ENCODE results near the gene SHC2. TPM values are rescaled to one million over a fixed set of nuclear protein-coding genes. Genes with fewer than 3 reads are reported as not detected.

SHC2 gene
- total RNA-seq, 1 experiment from 2014 or later: 6.7 TPM

GRCh38 chr19:435056-435706, 25.7 kb downstream of the SHC2 start:
- Histone ChIP-seq H3K27ac (ENCODE audit: low read length) (no peak overlapping the region), H3K9me3 (ENCODE audit: control insufficient read depth, insufficient read depth, low read depth, low read length) (no peaks in the 10 kb centered on the region), H3K4me3 (ENCODE audit: low read depth in 2 of 2, low read length in 2 of 2) (no peak overlapping the region), H3K27me3 (ENCODE audit: control insufficient read depth, insufficient read depth, low read length) (no peaks in the 10 kb centered on the region), H3K4me1 (ENCODE audit: control insufficient read depth, insufficient read depth, low read length) (no peaks in the 10 kb centered on the region), H3K36me3 (ENCODE audit: control insufficient read depth, insufficient read depth, low read length) (no peaks in the 10 kb centered on the region)
- ChIA-PET CTCF (no interaction called here), POLR2A (no interaction called here)
- in situ Hi-C loops (cut with HindIII; ENCODE audit: low pct_unique_long_range_greater_than_20kb, low sequenced_read_pairs): no loop called here
- ATAC-seq (0 out of 2 replicates have a peak, but pooled peaks have one; percentile 41), DNase-seq (ENCODE audit: low read depth, low spot score) (no peak)
- no TSS peak for BruUV-seq (replicated peaks)
- intact Hi-C loops (cut with micrococcal nuclease; ENCODE audit: unreplicated experiment): no loop called here
- TF ChIP-seq REST (IDR thresholded peaks at IDR 0.05; ENCODE audit: insufficient read depth in 1 of 2, low read depth in 2 of 2, low read length in 1 of 2) (no peak), SIN3A (IDR thresholded peaks at IDR 0.05; ENCODE audit: borderline replicate concordance, insufficient read depth, low read depth, low read length) (no peak), POLR2AphosphoS5 (IDR thresholded peaks at IDR 0.05; ENCODE audit: low read depth, low read length) (no peak), TCF7L2 (IDR thresholded peaks at IDR 0.05; ENCODE audit: low read depth, low read length) (no peak)
- TF ChIP-seq, protein P1, sequence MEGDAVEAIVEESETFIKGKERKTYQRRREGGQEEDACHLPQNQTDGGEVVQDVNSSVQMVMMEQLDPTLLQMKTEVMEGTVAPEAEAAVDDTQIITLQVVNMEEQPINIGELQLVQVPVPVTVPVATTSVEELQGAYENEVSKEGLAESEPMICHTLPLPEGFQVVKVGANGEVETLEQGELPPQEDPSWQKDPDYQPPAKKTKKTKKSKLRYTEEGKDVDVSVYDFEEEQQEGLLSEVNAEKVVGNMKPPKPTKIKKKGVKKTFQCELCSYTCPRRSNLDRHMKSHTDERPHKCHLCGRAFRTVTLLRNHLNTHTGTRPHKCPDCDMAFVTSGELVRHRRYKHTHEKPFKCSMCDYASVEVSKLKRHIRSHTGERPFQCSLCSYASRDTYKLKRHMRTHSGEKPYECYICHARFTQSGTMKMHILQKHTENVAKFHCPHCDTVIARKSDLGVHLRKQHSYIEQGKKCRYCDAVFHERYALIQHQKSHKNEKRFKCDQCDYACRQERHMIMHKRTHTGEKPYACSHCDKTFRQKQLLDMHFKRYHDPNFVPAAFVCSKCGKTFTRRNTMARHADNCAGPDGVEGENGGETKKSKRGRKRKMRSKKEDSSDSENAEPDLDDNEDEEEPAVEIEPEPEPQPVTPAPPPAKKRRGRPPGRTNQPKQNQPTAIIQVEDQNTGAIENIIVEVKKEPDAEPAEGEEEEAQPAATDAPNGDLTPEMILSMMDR (IDR thresholded peaks at IDR 0.05): no peak

DNA sequence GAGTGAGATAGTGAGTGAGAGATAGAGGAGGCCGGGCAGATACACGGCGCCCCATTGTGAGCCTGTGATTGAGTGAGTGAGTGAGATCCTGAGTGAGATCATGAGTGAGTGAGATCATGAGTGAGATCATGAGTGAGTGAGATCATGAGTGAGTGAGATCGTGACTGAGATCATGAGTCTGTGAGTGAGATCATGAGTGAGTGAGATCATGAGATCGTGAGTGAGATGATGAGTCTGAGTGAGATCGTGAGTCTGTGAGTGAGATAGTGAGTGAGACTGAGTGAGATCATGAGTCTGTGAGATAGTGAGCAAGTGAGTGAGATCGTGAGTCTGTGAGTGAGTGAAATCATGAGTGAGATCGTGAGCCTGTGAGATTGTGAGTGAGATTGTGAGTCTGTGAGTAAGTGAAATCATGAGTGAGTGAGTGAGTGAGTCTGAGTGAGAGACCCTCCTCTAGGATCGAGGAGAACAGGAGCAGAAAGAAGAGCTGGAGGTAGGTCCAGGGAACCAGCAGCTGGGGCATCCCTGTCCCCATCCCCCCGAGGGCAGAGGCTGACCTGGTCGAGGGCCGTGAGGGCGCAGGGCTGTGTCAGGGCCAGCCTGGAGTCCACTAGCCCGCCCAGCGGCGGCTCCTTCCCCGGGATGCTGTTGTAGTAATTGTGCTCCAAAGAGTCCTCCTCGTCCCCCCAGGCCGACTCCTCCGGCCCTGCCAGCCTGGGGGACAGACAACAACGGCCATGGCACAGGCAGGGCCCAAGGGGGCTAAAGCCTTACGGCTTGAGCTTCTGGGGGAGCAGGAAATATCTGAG, 26.5 kb downstream of the SHC2 start:
- DNase-seq (ENCODE audit: low read depth, low spot score) (no peak), ATAC-seq (no peak)
- Histone ChIP-seq H3K9me3 (ENCODE audit: control insufficient read depth, insufficient read depth, low read depth, low read length) (no peaks in the 10 kb centered on the region), H3K27me3 (ENCODE audit: control insufficient read depth, insufficient read depth, low read length) (no peaks in the 10 kb centered on the region), H3K4me3 (ENCODE audit: low read depth in 2 of 2, low read length in 2 of 2) (no peak overlapping the region), H3K27ac (ENCODE audit: low read length) (no peak overlapping the region), H3K36me3 (ENCODE audit: control insufficient read depth, insufficient read depth, low read length) (no peaks in the 10 kb centered on the region), H3K4me1 (ENCODE audit: control insufficient read depth, insufficient read depth, low read length) (no peaks in the 10 kb centered on the region)
- POLR2A ChIA-PET: no interaction called here
- intact Hi-C loops (cut with micrococcal nuclease; ENCODE audit: unreplicated experiment) (no loop called here), in situ Hi-C loops (cut with HindIII; ENCODE audit: low pct_unique_long_range_greater_than_20kb, low sequenced_read_pairs) (no loop called here)
- TF ChIP-seq, protein P1 (IDR thresholded peaks at IDR 0.05): no peak
- TF ChIP-seq POLR2AphosphoS5 (IDR thresholded peaks at IDR 0.05; ENCODE audit: low read depth, low read length): no peak
- TF ChIP-seq SIN3A (IDR thresholded peaks at IDR 0.05; ENCODE audit: borderline replicate concordance, insufficient read depth, low read depth, low read length): no peak
- TF ChIP-seq TCF7L2 (IDR thresholded peaks at IDR 0.05; ENCODE audit: low read depth, low read length): no peak
- no peak for TF ChIP-seq REST (IDR thresholded peaks at IDR 0.05; ENCODE audit: insufficient read depth in 1 of 2, low read depth in 2 of 2, low read length in 1 of 2)
- BruUV-seq (replicated peaks): no TSS peak
- CTCF ChIA-PET: no interaction called here
